Gastroesophageal sphincter (tissue), 3 donors: Measurements from ENCODE around the gene ABCC9.

Source experiments
- CTCF ChIP-seq, 4 experiments: fragments of 200-600 bp in 2 of 4; fragments of 450-650 bp in 2 of 4; sonication (generic) in 1 of 4; IDR thresholded peaks; one replicate each; pipeline ENCODE4 v1.5.1; 2017 to 2019; ENCODE audit warnings: antibody characterized with exemption in 4 of 4, mild to moderate bottlenecking in 2 of 4, moderate library complexity in 2 of 4
- EP300 ChIP-seq: sonication (generic); formaldehyde crosslinking; IDR thresholded peaks from one replicate; pipeline ENCODE4 v1.6.1; 2017; ENCODE audit warnings: antibody characterized with exemption, mild to moderate bottlenecking
- POLR2A ChIP-seq, 2 donors: fragments of 450-650 bp; IDR thresholded peaks; one replicate each; pipeline ENCODE4 v1.6.1; 2017; ENCODE audit warnings: antibody characterized with exemption in 2 of 2, mild to moderate bottlenecking in 2 of 2, moderate library complexity in 1 of 2
- POLR2AphosphoS5 ChIP-seq: sonication (generic); formaldehyde crosslinking; IDR thresholded peaks from one replicate; pipeline ENCODE4 v1.6.1; 2017; ENCODE audit warnings: antibody characterized with exemption

GRCh38 chr12:21797539-21797938, 143.7 kb downstream of the ABCC9 start:
- TF ChIP-seq POLR2AphosphoS5: no peak
- no peak for TF ChIP-seq POLR2A (IDR thresholded peaks at IDR 0.05)
- TF ChIP-seq CTCF (IDR thresholded peaks at IDR 0.05): no peak
- TF ChIP-seq EP300: no peak
